Activated T-helper 1 cell treated with anti-CD3 and anti-CD28 coated beads, Interleukin-12 subunit alpha, Interleukin-12 subunit beta, Interleukin-2, Interleukin-4 antibody, amounts not matched to agents 30 ng/mL and 10 ng/mL and 1 ng/mL, durations not matched to agents 14 hours and 24 hours and 36 hours (primary cell): Measurements from ENCODE around the gene SGCA. TPM values are rescaled to one million over a fixed set of nuclear protein-coding genes. Genes with fewer than 3 reads are reported as not detected.
A peak's percentile ranks its signal among the peaks of the same experiment; 100 is the strongest.

ENCODE experiments used
- DNase-seq: peaks from one replicate; pipeline ENCODE4 v3.0.0; 2021; ENCODE audit warnings: low spot score
- H3K27ac Mint-ChIP-seq: one replicate; pipeline ENCODE4 v1.8.0; 2021; ENCODE audit warnings: mild to moderate bottlenecking, mixed read lengths
- H3K27me3 Mint-ChIP-seq: one replicate; pipeline ENCODE4 v1.8.0; 2022; ENCODE audit warnings: mild to moderate bottlenecking, moderate library complexity, mixed read lengths; ENCODE audit not compliant: insufficient read depth
- H3K36me3 Mint-ChIP-seq: one replicate; pipeline ENCODE4 v1.8.0; 2021; ENCODE audit warnings: low read depth, mixed read lengths
- H3K4me1 Mint-ChIP-seq: one replicate; pipeline ENCODE4 v1.8.0; 2021; ENCODE audit warnings: low read depth, mixed read lengths
- H3K4me3 Mint-ChIP-seq: one replicate; pipeline ENCODE4 v1.8.0; 2021; ENCODE audit warnings: mild to moderate bottlenecking, moderate library complexity, mixed read lengths
- H3K9me3 Mint-ChIP-seq: one replicate; pipeline ENCODE4 v1.8.0; 2021; ENCODE audit warnings: mixed read lengths
- intact Hi-C: fragments of 100-400 bp; cut with micrococcal nuclease; formaldehyde crosslinking; loops from one replicate; pipeline ENCODE4 v1.15.1; 2024
- total RNA-seq: library from RNA; stranded (reverse); gene quantifications from 2 replicates; pipeline ENCODE4 v1.2.3, GENCODE V29; 2022

SGCA gene
- total RNA-seq, 1 donor from 2014 or later: 0.49 TPM

- peak; percentile 47 for DNase-seq
- Mint-ChIP-seq H3K4me1 (peaks cover 17% of the 10 kb centered on the region), H3K4me3 (peak overlapping the region; percentile 15), H3K36me3 (no peaks in the 10 kb centered on the region), H3K9me3 (no peaks in the 10 kb centered on the region), H3K27ac (peak overlapping the region; percentile 7), H3K27me3 (peaks cover 9% of the 10 kb centered on the region)
- intact Hi-C loops: loop anchor here (1.0 to 2.0 kb wide), 3 partner anchors 29 to 128 kb away; no protein-coding TSS in a partner anchor
These were observed 3.4 kb downstream of the SGCA start for GRCh38 chr17:50169121-50169764.

- H3K27me3 Mint-ChIP-seq: peaks cover 9% of the 10 kb centered on the region
- no peak for DNase-seq
- no peak overlapping the region for H3K27ac Mint-ChIP-seq
- H3K9me3 Mint-ChIP-seq: no peaks in the 10 kb centered on the region
- no peak overlapping the region for H3K4me3 Mint-ChIP-seq
- peaks cover 17% of the 10 kb centered on the region for H3K4me1 Mint-ChIP-seq
- intact Hi-C loops: loop anchor here (1.0 to 2.0 kb wide), 3 partner anchors 28 to 127 kb away; no protein-coding TSS in a partner anchor
- no peaks in the 10 kb centered on the region for H3K36me3 Mint-ChIP-seq
These were observed 4.2 kb downstream of the SGCA start for GRCh38 chr17:50169881-50170459.

GRCh38 chr17:50170662-50171370, 5.0 kb downstream of the SGCA start:
- no peak overlapping the region for H3K27ac Mint-ChIP-seq
- H3K4me1 Mint-ChIP-seq: peaks cover 17% of the 10 kb centered on the region
- peaks cover 9% of the 10 kb centered on the region for H3K27me3 Mint-ChIP-seq

GRCh38 chr17:50171371-50172071, 5.7 kb downstream of the SGCA start:
- Mint-ChIP-seq H3K4me3 (no peak overlapping the region), H3K27ac (no peak overlapping the region), H3K9me3 (no peaks in the 10 kb centered on the region), H3K4me1 (peaks cover 17% of the 10 kb centered on the region), H3K27me3 (peaks cover 10% of the 10 kb centered on the region), H3K36me3 (no peaks in the 10 kb centered on the region)
- no peak for DNase-seq
- intact Hi-C loops: no loop called here

More at GRCh38 chr17:50170662-50171370, 5.0 kb downstream of the SGCA start:
- Mint-ChIP-seq H3K9me3 (no peaks in the 10 kb centered on the region), H3K4me3 (no peak overlapping the region), H3K36me3 (no peaks in the 10 kb centered on the region)
- no peak for DNase-seq
- intact Hi-C loops: no loop called here

GRCh38 chr17:50172130-50172529, 6.3 kb downstream of the SGCA start:
- intact Hi-C loops: no loop called here
- Mint-ChIP-seq H3K27ac (no peak overlapping the region), H3K36me3 (no peaks in the 10 kb centered on the region)

GRCh38 chr17:50172936-50173334, 7.1 kb downstream of the SGCA start:
- Mint-ChIP-seq H3K36me3 (no peaks in the 10 kb centered on the region), H3K4me1 (peaks cover 19% of the 10 kb centered on the region), H3K27ac (no peak overlapping the region), H3K9me3 (no peaks in the 10 kb centered on the region), H3K27me3 (peaks cover 10% of the 10 kb centered on the region), H3K4me3 (no peak overlapping the region)
- DNase-seq: no peak
- intact Hi-C loops: no loop called here

More at GRCh38 chr17:50172130-50172529, 6.3 kb downstream of the SGCA start:
- H3K27me3 Mint-ChIP-seq: peaks cover 10% of the 10 kb centered on the region
- H3K4me3 Mint-ChIP-seq: no peak overlapping the region
- DNase-seq: no peak
- peaks cover 17% of the 10 kb centered on the region for H3K4me1 Mint-ChIP-seq
- H3K9me3 Mint-ChIP-seq: no peaks in the 10 kb centered on the region

GRCh38 chr17:50173335-50173941, 7.6 kb downstream of the SGCA start:
- DNase-seq: no peak

GRCh38 chr17:50174444-50174843, 8.6 kb downstream of the SGCA start:
- Mint-ChIP-seq H3K4me3 (no peak overlapping the region), H3K36me3 (no peaks in the 10 kb centered on the region), H3K27ac (no peak overlapping the region), H3K27me3 (peaks cover 13% of the 10 kb centered on the region), H3K9me3 (no peaks in the 10 kb centered on the region), H3K4me1 (peaks cover 20% of the 10 kb centered on the region)
- intact Hi-C loops: no loop called here
- DNase-seq: no peak

More at GRCh38 chr17:50173335-50173941, 7.6 kb downstream of the SGCA start:
- Mint-ChIP-seq H3K27me3 (peaks cover 11% of the 10 kb centered on the region), H3K9me3 (no peaks in the 10 kb centered on the region), H3K36me3 (no peaks in the 10 kb centered on the region), H3K27ac (no peak overlapping the region), H3K4me3 (no peak overlapping the region), H3K4me1 (peaks cover 24% of the 10 kb centered on the region)
- intact Hi-C loops: no loop called here

GRCh38 chr17:50175035-50175807, 9.4 kb downstream of the SGCA start:
- intact Hi-C loops: no loop called here
- peaks cover 17% of the 10 kb centered on the region for H3K27me3 Mint-ChIP-seq
- H3K4me1 Mint-ChIP-seq: peaks cover 18% of the 10 kb centered on the region
- DNase-seq: no peak
- H3K4me3 Mint-ChIP-seq: no peak overlapping the region
- no peaks in the 10 kb centered on the region for H3K9me3 Mint-ChIP-seq
- no peaks in the 10 kb centered on the region for H3K36me3 Mint-ChIP-seq
- H3K27ac Mint-ChIP-seq: no peak overlapping the region

- H3K27ac Mint-ChIP-seq: no peak overlapping the region
- H3K36me3 Mint-ChIP-seq: no peaks in the 10 kb centered on the region
- H3K9me3 Mint-ChIP-seq: no peaks in the 10 kb centered on the region
- H3K27me3 Mint-ChIP-seq: peaks cover 19% of the 10 kb centered on the region
- peaks cover 14% of the 10 kb centered on the region for H3K4me1 Mint-ChIP-seq
- DNase-seq: no peak
- intact Hi-C loops: no loop called here
- no peak overlapping the region for H3K4me3 Mint-ChIP-seq
These were observed 11.0 kb downstream of the SGCA start for GRCh38 chr17:50176559-50177357.

- Mint-ChIP-seq H3K27me3 (peaks cover 19% of the 10 kb centered on the region), H3K9me3 (no peaks in the 10 kb centered on the region), H3K4me3 (no peak overlapping the region), H3K27ac (no peak overlapping the region), H3K4me1 (peaks cover 18% of the 10 kb centered on the region), H3K36me3 (no peaks in the 10 kb centered on the region)
- no peak for DNase-seq
- intact Hi-C loops: no loop called here
These were observed 11.7 kb downstream of the SGCA start for GRCh38 chr17:50177476-50177875.
